SKM-1 (cell line): ENCODE data around the gene CPAMD8.

Experiments
- DNase-seq: peaks from one replicate; lab custom pipeline; 2025; ENCODE audit not compliant: unreplicated experiment; lab: John Stamatoyannopoulos, UW

CPAMD8 gene

GRCh38 chr19:16849168-16849567, 177.4 kb downstream of the CPAMD8 start:
- no peak for DNase-seq

- DNase-seq = no peak
Observed at GRCh38 chr19:16847430-16847829, 179.2 kb downstream of the CPAMD8 start.

- DNase-seq = no peak
Observed at GRCh38 chr19:16846901-16847300, 179.7 kb downstream of the CPAMD8 start.
